Activated T-cell treated with anti-CD3 and anti-CD28 coated beads, Interleukin-2, amount 50 U/mL, for 48 hours (primary cell): ENCODE data around the gene TOPAZ1.
"Not testable (repeated sequence)": the region's sequence is repeated elsewhere in the genome, so short reads cannot be mapped to it uniquely, and the experiment has no call there.

Experiments
- DNase-seq, 2 experiments: peaks; one replicate each; pipeline ENCODE4 v3.0.0-alpha.2; 2020

TOPAZ1 gene

GRCh38 chr3:44337248-44337785 is 95.6 kb downstream of the TOPAZ1 start:
- DNase-seq, result no peak

GRCh38 chr3:44338010-44338827 is 96.5 kb downstream of the TOPAZ1 start, which contains the start of gene TCAIM:
Gene TCAIM, plus strand, starts transcription at chr3:44338766. Its CDS starts 16,017 bp downstream, at chr3:44354783.
- peak; percentile 98 to 99 for DNase-seq

DNA sequence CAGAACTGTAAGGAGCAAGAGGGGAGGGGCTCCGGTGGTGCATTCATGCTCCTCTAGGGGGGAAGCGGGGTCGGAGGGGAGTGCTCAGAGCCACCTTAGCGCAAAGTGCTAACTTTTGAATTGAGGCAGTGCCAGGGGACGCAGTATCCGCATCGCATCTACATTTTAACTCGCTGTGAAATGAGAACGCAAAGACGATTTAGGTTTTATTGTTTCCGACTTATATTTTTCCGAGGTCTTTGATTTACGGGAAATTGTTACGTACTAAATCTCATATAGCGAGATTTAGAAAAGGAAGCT is 97.1 kb downstream of the TOPAZ1 start:
- DNase-seq, result no peak

DNA sequence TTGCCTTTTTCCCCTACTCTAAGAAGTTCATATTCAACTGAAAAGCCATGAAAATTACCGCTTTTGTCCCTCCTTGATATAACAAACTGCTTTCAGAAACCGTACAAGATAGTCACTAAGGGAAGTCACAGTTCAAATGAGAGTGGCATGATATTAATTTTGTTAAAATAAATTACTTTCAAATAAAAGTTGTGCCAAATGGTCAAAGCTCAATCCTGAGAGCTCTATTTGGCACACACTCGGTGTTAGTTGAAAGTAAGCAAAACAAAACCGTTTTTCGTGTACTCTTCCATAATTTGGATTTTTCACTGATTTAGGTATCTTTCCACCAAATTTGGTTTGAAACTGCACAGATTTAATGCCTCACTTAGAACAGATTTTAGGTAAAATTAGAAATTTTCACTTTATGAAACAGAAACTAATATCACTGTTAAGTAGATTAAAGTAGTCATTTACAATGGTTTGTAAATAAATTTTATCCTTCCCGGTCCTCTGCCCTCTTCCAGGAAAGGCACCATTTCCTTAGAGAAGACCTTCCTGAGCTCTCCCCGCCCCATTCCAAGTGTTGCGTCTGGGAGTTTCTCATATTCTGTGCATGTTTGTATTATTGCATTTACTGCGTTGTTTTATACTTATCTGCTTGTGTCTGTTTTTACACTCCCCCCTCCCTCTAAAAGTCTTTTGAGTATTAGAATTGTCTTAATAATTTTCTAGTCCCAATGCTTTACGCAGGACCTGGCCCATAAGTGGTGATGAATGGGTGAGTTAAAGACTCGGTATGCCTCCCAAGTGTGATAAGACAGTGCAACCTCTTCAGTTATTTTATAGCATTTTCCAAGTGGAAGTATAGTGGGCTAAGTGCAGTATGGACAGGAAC is 97.7 kb downstream of the TOPAZ1 start:
- DNase-seq, result no peak

- DNase-seq, result no peak
Measured at GRCh38 chr3:44340058-44340395, 98.3 kb downstream of the TOPAZ1 start.

DNA sequence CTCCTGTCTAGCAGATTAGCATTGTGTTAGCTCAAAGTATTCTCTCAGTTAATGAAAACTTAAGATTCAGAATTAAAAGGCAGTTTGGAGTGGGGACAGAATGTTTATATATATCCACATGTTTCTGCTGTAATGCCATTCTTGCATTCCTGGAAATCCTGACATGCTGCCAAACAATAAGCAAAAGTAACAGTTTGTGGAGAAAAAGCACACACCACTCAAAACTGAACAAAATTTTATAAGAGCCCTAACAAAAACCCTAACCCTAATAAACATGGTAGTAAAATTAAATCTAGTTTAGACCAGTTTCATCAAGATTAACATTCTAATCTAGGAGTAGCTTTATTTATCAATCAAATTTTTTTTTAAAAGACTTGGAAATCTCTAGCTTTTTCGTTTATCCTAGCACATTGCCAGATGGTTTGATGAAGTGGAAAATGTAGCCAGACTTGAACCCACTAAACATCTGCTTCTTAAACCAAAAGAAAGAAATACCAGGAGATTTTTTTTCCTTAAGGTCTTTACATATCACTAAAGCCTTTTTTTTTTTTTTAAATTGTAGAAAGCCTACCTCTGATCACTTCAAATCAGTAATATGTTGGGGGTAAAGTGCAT is 100.6 kb downstream of the TOPAZ1 start:
- DNase-seq, result no peak

DNA sequence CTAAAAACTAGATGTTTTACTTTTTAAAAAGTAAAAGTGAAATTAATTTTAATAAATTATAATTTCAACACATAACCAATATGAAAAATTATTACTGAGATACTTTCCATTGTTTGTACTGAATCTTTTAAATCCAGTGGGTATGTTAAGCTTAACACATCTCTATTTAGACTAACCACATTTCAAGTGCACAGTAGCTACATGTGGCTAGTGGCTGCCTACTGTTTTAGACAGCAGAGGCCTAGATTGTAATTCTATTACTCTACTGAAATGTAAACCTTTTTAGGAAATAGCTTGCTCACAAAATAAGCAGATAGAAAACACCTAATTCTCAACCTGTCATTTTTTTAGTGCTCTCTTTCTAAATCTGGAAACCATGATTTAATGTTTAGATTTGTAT is 101.7 kb downstream of the TOPAZ1 start:
- DNase-seq, result no peak

- DNase-seq, result not testable (repeated sequence)
Measured at GRCh38 chr3:44346590-44346989, 104.9 kb downstream of the TOPAZ1 start.

GRCh38 chr3:44348993-44349392 is 107.3 kb downstream of the TOPAZ1 start:
- DNase-seq, result no peak

- DNase-seq, result no peak
Measured at GRCh38 chr3:44353355-44353924, 111.8 kb downstream of the TOPAZ1 start.

DNA sequence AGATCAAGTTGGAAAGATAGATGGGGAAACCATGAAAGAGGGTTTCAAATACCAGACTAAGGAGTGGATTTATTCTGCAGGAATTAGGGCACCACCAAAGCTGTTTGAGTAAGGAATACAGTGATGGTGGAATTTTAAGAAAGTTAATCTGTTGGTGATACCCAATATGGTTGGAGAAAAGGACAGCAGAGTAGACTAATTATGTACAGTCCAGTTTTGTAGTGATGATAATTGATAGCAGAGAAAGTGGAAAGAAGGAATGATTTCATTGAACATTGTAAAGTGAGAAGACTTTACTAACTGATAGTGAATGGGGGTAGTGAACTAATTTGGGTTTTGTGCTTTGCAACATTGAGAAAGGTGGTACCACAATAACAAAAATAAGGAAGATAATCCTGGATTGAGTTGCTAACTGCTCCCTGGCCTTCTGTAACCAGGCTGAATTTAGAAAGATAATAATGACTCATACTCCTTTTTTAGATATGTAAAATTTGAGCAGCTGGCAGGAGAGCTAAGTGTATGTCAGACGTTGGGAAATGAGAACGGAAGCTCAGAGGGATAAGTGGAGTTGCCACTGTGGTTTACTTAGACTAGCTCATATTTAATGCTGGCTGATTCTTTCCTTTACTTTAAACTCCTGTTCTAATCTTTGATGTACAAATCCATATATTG is 113.8 kb downstream of the TOPAZ1 start:
- no peak for DNase-seq

DNA sequence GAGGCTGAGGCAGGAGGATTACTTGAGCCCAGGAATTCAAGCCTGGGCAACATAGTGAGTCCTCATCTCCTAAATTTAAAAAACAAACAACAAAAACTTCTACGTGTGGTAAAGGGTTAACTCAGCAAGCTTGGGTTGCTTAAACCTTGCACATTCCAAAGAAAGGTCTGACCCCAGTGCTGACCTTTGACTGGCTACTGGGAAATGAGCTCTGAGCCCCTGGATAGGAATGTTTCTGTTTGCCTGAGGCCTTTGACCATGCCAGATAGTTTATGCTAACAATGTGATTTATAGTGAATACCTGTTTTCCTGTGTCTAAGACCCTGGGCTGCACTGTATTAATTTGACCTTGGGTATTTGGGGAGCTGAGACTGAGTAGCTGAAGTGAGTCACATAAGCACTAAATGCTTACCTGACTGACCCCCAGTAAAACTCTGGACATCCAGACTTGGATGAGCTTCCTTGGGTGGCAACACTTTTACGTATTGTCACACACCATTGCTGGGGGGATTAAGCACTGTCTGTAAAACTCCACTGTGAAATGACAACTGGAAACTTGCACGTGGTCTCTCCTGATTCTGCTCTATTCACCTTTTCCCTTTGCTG is 117.6 kb downstream of the TOPAZ1 start:
- no peak for DNase-seq

- DNase-seq, result no peak
Measured at GRCh38 chr3:44363591-44363990, 121.9 kb downstream of the TOPAZ1 start.

GRCh38 chr3:44365952-44366351 is 124.3 kb downstream of the TOPAZ1 start:
- DNase-seq, result no peak

DNA sequence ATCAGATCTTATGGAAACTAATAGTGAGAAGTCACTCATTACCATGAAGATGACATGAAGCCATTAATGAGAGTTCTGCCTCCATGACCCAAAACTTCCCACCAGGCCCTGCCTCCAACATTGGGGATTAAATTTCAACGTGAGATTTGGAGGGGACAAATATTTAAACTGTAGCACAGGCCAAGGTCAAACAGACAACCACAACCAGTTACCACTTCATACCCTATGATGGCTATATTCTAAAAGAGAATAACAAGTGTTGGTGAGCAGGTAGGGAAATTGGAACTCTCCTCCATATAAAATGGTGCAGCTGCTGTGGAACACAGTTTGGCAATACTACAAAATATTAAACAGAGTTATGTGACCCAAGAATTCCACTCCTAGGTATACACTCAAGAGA is 133.8 kb downstream of the TOPAZ1 start:
- no peak for DNase-seq
